HG02981 (cell line): ENCODE measurements around the gene SLC22A31.

ENCODE experiments used
- ATAC-seq: cut with Tn5 transposase; IDR thresholded peaks from one replicate; pipeline ENCODE4 v1.9.1; 2021; ENCODE audit warnings: mild to moderate bottlenecking, moderate library complexity; ENCODE audit not compliant: unreplicated experiment

The SLC22A31 gene

DNA sequence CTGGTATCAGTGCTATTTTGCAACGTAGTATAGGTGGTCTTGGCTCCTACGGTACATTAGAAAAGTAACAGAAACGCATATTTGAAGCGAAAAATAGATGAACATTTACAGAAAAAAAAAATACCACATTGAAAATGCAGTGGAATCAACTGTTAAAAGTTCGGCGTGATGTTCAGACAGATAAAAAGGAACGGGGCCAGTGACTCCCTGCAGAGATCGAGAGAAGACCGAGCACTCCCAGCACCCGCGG, 16.7 kb upstream of the SLC22A31 start:
- no peak for ATAC-seq

DNA sequence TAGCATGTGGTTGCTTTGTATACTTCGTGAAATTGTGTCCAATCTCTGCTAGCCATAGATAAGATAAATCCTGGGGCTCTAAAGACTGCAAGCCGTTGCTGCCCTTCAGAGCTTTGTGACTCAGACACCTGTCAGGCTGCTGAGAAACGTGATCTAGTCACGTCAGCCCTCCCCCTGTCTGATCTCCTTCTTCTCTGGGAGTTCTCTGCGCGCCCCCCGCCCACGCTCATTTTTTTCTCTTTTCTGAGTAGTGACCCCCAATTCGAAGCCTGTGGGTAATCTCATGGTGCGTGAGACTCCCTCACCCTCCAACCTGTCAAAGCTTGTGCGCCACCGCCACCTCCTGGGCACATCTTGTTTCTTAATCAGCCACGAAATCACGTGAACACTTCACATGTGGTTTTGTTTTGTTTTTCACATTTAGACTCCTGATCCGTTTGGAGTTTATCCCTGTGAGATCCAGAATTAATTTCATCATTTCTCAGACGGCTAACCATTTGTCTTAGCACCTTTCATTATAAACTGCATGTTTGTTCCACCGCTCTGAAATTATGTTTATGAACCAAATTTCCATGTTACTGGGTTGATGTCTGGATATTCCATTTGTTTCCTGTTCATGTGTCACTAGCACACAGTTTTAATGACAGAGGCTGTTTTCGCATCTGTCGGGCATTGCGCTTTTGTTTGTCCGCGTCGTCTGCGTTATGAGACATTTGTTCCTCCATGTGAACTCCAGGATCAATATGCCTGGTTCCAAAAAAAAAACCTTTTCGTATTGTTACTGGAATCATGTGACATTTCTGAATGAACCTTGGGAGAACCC, 16.2 kb upstream of the SLC22A31 start:
- ATAC-seq: no peak

DNA sequence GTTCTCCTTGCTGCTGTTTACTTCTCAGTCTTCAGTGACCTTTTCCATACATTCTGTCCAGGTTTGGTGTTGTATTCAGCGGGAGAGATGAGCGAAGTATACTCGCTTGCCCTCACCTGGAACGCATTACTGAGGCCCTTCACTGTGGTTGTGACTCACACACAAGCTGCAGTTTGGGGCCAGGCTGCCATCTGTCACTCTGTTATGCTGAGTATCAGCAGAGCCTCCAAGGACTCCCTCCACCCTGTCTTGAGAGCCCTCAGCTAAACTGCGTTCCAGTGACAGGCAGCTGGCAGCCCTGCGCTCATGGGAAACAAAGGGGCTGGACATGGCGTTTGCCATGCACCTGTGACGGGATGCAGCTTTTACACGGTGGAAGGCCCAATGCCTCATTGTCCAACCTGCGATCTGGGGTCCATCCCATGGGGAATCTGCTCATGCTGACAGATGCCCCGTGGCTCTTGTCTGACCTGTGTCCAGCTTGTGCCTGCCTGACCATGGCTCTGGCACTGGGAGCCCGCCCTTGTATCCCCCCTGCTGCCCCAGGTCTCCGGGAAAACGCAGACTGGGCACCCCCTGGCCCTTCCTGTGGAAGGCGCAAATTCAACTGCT, 10.7 kb upstream of the SLC22A31 start:
- ATAC-seq: no peak

DNA sequence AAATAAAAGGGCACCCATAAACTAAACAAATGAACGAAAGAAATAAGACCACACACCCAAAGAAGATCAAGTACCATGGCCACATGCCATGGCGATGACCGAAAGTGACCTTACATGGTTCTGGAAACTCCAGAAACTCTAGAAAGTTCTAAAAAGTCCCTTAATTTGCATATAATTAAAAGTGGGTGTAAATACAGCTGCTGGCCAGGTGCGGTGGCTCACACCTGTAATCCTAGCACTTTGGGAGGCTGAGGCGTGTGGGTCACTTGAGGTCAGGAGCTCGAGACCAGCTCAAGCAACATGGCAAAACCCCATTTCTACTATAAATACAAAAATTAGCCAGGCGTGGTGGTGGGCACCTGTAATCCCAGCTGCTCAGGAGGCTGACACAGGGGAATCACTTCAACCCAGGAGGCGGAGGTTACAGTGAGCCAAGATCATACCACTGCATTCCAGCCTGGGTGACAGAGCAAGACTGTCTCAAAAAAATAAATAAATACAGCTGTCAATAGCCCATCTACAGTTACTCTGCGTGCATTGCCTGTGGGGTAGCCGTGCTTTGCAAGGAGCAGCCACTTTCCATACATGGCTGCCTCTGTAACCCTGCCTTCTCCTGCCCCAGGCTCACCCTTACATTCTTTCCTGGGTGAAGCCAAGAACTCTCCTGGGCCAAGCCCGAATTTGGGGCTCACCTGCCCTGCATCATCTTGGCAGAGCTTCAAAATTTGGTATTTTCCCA, 10.0 kb upstream of the SLC22A31 start:
- no peak for ATAC-seq

DNA sequence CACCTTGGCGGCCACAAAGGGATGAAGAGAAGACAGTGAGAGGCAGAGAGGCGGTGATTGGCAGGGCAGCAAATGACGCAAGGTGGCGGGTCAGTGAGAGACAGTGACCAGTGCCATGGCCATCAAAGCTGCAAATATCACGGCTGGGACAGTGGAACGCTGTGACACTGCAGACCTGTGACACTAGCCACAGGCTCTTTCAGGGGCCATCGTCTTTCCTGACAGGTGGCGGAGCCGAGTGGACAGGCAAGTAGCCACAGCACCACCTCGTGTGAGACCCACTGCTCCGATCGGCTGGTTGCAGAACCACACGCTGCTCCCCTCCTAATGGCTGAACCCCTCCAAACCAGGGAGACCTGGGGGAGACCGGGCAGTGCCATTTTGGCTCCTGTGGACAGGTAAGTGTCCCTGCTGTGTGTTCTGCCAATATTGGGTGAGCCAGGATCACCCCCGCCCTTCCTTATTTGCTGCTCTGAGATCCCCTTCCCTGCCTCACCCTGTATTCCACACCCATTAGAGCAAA, 9.2 kb upstream of the SLC22A31 start:
- ATAC-seq: no peak

DNA sequence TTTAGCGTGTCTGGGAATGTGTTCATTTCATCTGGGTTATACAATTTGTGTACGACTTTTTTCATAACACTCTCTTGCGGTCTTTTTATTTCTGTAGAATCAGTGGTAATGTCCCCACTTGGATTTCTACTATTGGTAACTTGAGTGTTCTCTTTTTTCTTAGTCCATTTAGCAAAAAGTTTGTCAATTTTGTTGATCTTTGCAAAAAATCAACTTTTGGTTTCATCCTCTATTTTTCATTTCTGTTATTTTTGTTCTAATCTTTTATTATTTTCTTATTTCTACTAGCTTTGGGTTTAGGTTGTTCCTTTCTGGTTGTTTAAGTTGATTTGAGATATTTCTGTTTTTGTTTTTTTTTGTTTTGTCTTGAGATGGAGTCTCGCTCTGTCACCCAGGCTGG, 7.7 kb upstream of the SLC22A31 start:
- ATAC-seq: no peak

DNA sequence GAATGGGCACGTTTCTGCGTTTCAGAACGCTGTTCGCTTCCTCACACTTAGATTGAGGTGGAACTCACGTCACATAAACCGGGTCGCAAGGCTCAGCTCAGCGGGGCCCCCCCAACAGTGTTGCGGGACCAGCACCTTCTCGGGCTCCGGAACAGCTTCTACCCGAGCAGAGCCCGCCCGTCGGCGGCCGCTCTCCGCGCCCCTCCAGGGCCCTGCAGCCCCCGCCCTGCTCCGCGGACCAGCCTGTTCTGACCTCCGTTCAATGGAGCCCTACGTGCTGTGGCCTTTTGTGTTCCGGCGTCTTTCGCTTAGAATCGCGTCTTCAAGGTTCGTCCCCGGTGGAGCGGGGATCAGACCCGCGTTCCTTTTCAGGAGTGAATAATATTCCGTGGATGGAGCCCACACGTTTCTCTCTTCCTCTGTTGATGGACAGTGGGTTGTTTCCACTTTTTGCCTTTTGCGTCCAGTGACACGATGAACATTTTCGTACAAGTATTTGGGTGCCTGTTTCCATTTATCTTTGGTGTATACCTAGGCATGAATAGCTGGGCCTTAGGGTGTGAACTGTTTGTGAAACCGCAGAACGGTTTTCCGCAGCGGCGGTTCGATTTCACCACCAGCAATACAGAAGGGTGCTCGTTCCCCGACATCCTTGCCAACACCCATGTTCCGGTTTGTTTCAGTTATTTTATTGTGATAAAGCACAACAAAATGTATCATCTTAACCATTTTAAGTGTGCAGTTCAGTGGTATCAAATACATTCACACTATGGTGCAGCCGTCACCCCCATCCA, 2.3 kb upstream of the SLC22A31 start:
- no peak for ATAC-seq

DNA sequence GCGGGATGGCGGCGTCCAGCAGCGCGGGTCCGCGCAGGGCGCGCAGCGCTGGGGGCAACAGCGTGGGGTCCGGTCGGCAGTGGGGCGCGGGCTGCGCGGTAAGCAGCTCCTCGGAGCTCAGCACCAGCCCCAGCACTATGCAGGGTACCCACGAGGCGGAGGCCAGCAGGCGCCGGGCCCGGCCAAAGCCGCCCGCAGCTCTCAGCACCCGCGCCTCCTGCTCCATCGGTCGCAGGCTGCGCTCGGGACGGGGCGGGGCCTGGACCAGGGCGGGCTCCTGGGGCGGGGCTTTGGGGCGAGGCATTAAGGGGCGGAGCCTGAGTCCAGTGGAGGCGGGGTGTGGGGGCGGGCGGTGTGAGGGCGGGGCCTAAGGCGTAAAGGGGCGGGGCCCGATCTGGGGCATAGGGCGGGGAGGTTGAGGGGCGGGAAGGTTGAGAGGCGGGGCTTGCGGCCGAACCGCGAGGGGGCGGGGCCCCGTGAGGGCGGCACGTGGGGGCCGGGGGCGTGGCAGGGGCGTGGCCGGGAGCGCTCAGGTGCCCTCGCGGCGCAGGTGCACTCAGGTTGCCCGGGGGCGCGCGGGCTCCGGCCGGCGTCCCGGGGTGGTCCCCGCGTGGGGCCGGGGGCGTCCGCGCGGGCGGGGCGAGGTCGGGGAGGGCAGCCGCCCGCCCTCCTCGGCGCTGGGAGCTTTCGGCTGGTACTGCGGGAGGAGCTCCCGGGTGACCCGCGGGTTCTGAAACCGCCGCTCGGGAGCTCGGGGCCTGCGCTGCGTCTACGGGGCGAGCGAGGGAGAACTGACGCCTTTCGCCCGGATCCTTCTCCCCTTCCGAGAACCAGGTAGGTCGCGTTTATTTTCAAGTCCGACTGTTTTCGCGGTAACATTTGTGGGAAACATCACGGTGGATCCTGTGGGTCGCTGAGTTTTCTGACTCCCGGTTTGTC, 1.4 kb upstream of the SLC22A31 start:
- ATAC-seq: no peak

DNA sequence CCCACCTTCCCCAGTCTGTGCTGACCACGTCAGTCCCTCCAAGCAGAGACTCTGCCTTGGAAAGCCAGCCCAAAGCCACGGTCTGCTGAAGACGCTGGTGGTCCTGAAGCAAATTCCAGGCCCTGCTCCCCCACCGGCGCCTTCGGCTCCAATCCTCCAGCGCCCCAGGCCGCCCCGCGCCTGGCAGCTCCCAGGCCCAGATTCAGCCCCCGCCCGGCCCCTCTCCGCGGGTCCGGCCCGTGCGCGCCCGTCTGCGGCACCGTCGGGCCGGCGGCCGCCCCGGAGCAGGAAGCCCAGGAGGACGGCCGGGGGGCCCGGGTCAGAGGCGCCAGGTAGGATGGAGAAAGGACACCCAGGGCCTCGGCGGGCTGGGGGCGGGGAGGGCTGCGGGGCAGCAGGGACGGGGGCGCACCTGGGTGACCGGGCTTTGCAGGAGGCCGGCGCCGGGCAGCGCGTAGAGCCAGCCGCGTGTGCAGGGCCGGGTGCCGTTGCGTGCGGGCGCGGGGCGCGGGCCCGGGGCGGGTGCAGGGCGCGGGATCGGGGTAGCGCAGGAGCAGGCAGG, 594 bp upstream of the SLC22A31 start:
- ATAC-seq: no peak

DNA sequence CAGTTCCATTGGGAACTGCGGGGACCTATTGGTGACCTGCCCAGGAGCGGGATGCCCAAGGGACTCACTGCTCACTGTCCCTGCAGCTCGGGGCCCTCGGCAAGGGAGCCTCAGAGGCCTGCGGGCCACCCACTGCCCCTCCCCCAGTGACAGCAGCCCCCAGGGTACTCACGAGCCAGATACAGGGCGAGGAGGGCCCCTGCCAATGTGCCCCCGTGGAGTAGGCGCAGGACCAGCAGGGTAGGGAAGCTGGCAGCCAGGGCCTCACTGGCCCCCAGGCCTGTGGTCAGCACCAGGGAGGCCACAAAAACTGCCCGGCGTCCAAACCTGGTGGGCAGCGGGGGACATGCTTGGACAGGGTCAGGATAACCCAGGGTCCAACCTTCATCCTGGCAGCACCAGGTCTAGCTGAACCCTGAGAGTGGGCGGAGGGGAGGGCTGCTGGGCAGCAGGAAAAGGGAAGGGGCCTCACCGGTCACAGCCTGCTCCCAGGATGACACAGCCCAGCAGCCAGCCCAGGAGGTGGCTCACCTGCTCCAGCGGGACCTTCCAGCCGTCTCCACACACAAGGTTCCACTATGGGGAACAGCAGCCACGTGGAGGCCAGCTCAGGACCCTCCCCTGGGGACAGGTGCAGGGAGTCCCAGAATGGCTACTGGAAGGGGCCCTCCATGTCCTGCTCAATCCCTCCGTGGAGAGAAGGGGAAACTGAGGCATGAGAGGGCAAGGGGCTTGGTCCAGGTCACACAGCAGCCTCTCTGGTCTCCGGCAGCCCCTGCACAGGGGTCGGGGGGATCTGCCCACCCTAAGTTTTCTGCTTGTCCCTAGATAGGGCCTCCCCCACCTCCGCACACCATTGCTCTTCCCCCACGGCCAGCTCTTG, 855 bp downstream of the SLC22A31 start:
- ATAC-seq: no peak

DNA sequence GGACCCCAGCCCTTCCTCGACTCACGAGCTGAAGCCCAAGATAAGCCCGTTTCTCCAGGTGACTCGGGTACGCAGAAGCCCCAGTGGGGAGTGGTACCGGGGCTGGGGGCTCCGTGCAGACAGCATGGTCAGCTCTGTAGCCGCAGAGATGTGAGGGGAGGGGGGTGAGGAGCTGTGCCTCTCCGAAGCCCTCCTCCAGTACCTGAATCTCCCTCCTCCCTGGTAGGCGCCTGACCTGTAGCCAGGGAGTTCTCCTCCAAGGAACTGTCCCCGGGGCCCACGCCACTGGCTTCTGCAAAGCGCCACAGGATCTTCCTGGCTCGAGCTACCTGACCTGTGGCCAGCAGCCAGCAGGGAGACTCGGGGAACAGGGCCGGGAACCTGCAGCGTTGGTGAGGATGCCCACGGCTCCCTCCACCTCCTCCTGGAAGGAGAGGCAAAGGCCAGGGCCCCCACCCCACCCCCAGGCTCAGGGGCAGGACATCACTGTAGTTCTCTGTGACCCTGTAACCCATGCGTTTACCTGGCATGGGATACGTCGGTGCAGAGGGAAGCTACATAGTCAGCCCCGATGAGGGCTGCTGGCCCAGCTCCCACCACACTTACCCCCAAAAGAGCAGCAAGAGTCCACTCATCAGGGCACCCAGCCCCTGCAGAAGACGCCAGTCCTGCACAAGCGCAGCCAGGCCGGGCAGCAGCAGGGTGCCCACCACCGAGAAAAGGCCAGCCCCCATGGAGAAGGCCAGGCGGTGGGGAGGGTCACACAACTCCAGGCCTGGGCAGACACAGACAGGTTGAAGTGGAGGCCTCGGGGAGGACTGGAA, 1.7 kb downstream of the SLC22A31 start:
- ATAC-seq: no peak

DNA sequence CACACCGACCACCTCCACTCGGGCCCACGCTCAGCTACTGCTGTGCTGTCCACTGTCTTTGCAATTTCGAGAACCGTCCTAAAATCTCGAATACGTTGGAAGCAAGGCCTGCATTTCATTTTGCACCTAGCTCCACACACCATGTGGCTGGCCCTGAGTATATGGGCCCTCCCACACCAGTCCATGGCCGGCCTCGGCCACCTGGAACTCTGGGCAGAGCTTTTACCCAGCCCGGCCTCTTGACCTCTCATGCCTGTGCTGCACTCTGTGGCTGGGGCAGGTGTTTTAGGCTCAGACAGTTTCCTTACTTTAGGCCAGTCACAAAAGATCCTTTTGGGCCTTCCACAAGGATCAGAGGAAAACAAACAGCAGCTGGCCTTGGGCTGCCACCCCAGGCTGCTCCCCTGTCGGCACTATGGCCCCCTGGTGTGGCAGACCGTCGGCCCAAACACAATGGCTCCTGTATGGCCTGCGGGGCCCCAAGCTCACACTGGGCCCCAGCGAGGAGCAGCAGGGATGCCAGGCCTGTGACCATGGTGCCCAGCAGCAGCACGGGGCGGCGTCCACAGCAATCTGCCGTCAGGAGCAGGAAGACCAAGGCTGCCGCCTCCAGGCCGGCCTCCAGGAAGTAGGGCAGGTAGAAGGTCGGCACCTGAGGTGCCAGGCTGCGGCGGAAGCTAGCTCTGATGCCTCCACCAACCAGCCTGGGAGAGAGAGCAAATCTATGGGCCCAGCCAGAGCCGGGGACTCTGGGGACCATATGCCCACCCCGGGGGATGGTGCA, 2.5 kb downstream of the SLC22A31 start:
- ATAC-seq: no peak

DNA sequence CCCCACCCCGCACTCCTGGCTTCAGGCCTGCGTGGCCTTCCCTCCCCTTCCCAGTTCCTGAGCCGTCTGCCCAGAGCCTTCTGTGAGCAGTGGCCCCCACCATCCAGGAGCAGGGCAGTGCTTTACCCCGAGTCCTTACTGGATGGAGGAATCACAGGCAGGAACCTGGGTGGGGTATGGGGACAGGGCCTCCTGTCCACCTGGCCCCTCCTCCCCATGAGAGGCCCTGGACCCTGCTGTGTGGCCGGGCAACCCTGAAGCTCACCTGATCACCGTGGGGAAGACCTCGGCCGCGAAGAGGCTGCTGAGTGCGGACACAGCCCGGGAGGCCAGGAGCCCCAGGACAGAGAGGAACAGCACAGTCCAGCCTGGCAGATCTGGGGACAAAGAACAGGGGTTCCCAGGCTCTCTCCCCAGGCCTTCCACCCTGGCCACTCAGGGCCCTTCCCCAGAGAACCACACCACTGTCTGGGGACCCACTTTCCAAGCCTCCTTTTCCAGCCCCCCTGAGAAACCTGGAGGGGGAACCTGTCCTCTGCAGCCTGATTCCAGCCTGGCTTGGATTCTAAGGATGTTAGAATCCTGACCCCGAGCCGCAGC, 3.2 kb downstream of the SLC22A31 start:
- ATAC-seq: no peak

DNA sequence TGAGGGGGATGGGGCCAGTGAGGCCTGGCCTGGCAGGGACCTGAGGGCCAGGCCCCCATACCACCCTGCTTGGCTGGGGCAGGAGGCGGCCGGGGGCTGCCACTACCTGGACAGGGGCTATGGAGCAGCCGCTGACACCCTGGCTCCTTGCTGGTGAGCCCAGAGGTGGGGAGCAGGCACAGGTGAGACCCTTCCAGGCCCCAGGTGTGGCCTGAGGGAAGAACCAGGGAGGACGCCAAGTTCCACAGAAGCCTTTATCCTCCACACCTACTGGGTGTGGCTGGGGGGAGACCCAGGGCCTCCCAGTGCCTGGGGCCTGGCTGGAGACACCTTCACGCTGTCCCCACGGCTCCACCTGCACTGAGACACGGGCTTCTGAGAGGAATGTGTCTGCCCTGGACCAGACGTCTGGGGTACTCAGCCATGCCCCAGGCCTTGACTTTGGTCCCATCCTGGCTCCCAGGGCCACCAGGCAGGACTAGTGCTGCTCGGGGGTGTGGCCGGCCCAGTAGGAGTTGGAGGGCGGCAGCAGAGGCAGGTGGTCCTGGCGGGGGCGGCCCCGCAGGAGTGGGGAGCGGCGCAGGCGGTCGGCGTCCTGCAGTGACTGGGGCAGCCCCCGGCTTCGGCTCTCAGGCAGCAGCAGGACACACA, 4.7 kb downstream of the SLC22A31 start:
- no peak for ATAC-seq

DNA sequence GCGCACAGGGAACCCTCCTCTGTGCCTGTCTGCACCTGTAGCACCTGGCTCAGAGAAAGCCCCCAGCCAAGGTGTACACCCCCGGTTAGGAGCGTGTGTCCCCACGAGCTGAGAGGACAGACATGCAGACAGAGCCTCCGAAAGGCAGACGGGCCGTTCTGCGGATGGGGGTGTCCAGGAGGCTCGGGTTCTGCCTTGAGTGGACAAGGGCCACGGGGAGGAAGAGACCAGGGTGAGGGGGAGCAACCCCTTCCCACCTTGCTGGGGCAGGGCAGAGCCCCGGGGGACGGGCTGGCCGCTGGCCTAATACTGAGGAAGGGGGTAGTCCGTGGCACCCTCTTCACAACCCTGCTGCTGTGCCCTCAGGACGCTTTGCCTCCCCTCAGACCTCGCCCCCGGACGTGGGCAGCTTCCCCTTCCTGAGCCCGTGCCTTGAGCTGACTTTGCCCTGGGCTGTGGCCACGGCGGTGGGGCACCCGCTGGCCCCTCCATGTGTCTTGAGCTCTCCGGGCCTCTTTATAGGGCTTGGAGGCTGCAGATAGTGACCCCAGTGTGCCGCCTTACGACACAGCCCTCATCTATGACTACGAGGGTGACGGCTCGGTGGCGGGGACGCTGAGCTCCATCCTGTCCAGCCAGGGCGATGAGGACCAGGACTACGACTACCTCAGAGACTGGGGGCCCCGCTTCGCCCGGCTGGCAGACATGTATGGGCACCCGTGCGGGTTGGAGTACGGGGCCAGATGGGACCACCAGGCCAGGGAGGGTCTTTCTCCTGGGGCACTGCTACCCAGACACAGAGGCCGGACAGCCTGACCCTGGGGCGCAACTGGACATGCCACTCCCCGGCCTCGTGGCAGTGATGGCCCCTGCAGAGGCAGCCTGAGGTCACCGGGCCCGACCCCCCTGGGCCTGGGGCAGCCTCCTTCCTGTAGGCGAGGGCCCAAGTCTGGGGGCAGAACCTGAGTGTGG, 5.7 kb downstream of the SLC22A31 start:
- no peak for ATAC-seq
